ENCODE results near the gene LIPC.

The LIPC gene

DNA sequence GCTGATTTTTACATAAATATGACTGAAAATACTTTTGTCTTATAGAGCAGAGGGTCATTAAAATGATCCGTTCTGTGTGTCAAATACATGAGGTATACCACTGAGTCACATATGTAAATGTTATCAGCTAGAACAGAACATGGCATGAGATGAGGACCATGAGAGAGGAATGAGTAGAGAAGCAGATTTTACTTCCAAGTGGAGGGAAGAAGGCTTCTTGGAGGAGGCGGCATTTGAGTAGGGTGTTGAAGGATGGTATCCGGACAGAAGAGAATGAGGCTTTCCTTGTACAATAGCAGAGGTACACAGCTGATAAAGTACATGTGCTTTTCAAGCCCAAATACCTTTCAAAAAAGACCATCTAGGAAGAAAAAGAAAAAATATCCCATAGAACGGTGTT lies 4.8 kb downstream of the LIPC start:
- no peak for DNase-seq (ENCODE audit: low read depth in 2 of 2)

DNA sequence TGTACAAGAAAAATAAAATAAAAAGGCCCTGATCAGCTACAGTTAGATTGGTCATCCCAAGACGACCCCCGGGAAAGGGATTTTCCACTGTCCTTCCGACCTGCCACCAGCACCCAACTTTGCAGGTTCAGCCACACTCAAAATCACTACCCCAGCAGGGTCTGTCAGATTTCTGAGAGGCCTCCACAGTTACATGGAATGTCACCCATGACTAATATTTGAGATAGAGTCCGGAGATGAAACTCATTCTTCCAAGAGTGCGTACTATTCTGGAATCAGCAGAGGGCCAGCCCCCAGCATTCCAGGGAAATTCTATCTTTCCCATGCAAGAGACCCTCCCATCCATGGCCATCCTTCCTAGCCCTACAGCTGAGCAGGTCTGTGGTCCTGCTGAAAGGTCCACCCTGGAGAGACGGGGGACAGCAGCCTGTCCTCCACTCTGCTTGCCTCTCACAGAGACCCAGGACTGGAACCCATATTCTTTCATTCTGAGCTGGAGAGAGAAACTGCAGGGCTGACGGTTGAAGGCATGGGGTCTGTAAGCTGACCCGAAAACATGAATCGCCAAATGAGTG lies 5.8 kb downstream of the LIPC start:
- DNase-seq (ENCODE audit: low read depth in 2 of 2), result no peak

GRCh38 chr15:58438111-58438510 lies 6.3 kb downstream of the LIPC start:
- no peak for DNase-seq (ENCODE audit: low read depth in 2 of 2)

DNA sequence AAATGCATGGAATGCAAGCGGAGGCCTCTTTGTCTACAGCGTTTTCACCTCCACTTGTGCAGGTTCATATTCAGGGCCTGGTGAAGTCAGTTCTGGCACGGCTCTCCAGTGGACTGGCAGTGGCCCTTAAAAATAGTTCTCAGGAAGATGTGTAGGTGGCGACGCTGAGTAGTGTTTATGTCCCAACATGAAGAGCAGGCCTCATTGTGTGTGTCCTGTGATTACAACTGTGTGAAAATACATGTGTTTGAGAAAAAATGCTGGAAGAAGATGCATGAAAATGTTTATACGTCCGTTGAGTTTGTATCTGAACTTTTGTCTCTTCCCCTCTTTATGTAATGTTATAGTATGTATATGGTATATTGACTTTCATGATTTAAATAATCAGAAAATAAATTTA lies 7.2 kb downstream of the LIPC start:
- peak in 1 of 2 donors; percentile 10 for DNase-seq (ENCODE audit: low read depth in 2 of 2)

DNA sequence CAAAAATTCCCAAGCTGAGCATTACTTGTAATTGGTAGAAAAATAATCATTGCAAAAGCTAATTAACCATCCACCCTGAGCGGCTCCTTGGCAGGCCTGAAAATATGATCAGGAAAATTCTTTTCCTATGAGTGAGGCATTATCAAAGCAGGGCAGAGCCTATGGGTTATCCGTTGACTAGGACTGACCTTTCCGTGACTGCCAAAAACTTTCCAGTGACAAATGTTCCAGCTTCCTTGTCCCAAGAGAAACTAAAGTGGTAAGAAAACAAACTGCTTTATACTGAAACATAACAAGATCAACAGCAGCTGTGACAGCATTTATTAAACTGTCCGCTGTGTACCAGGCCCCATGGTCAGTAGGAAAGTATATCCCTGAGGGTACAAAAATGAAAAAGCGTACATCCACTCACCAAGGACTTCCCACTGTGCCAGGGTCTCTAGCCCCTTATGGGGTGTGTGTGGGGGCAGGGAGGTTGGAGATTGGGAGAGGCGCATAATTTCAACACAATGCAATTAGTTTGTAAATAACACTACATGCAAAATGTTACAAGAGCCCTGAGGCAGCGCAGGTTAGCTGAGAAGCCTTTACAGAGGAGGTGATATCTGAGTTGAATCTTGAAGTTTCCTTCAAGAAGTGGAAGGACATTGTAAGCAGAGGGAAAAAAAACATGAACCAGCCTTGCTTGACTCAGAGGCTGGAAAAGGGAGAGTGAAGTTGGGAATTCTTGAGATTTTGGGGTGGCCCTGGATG lies 8.5 kb downstream of the LIPC start:
- no peak for DNase-seq (ENCODE audit: low read depth in 2 of 2)

- DNase-seq (ENCODE audit: low read depth in 2 of 2), result no peak
Measured at GRCh38 chr15:58440922-58441321, 9.1 kb downstream of the LIPC start.

- no peak for DNase-seq (ENCODE audit: low read depth in 2 of 2)
Measured at GRCh38 chr15:58441376-58442070, 9.7 kb downstream of the LIPC start.

GRCh38 chr15:58442122-58442521 lies 10.3 kb downstream of the LIPC start:
- DNase-seq (ENCODE audit: low read depth in 2 of 2), result no peak

DNA sequence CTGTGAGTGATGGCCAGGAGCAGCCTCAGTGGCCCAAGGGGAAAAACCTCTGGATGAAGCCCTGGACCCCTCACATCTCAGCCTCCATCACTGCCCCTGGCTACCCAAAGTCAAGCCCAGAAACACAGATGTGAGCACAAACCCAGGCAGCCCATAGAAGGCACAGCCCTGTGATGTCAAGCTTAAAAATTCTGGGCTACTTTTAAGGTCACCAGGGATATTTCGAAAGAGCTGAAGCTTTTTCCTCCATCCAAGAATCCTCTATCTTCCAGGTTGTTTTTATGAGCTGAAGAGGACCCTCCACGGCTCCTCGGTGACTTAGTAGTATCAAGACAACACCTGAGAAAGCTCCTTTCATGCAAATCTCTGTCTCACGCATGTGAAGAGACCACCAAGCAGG lies 11.5 kb downstream of the LIPC start:
- no peak for DNase-seq (ENCODE audit: low read depth in 2 of 2)

- no peak for DNase-seq (ENCODE audit: low read depth in 2 of 2)
Measured at GRCh38 chr15:58444056-58444455, 12.3 kb downstream of the LIPC start.

DNA sequence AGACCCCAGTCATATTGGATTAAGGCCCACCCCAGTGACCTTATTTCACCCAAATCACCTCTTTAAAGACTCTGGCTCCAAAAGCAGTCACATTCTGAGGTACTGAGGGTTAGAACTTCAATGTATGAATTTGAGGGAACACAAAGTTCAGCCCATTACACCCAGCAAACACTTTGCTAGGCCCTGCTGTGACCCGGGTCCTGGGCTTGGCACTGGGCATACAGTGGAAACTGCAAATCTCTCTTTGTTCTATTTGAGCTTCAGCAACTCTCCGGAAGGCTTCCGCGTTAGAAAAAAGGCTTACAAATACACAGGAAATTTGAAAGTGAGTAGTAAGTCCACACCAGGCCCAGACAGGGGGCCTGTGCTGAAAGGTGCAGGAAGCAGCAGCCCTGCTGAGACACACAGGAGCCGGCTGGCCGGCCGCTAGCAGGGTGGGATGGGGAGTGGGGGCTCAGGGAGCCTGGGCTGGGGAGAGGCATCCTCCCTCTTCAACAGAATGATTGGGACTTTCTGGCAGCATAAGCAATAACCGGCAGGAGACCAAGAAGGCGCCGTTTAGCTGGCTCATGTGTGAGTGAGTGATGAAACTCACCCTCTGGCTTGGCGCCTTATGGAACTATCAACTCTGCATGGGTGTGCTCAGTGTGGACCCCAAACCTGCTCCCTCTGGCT lies 13.0 kb downstream of the LIPC start:
- no peak for DNase-seq (ENCODE audit: low read depth in 2 of 2)

DNA sequence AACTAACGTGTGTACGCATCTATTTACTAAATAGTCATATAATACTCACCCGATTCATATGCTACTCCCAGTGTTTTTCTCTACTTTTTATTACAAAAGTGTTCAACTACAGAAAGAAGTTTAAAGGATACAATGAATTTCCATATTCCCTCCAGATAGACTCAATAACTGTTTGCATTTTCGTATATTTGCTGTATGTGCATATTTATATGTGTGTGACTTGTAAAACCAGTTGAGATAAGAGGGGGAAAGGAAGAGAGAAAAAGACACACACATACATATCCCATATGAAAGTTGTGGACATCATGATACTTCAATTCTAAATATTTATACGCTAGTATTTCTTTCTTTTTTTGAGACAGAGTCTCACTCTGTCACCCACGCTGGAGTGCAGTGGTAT lies 14.1 kb downstream of the LIPC start:
- DNase-seq (ENCODE audit: low read depth in 2 of 2), result no peak

- DNase-seq (ENCODE audit: low read depth in 2 of 2), result no peak
Measured at GRCh38 chr15:58446521-58446920, 14.7 kb downstream of the LIPC start.

DNA sequence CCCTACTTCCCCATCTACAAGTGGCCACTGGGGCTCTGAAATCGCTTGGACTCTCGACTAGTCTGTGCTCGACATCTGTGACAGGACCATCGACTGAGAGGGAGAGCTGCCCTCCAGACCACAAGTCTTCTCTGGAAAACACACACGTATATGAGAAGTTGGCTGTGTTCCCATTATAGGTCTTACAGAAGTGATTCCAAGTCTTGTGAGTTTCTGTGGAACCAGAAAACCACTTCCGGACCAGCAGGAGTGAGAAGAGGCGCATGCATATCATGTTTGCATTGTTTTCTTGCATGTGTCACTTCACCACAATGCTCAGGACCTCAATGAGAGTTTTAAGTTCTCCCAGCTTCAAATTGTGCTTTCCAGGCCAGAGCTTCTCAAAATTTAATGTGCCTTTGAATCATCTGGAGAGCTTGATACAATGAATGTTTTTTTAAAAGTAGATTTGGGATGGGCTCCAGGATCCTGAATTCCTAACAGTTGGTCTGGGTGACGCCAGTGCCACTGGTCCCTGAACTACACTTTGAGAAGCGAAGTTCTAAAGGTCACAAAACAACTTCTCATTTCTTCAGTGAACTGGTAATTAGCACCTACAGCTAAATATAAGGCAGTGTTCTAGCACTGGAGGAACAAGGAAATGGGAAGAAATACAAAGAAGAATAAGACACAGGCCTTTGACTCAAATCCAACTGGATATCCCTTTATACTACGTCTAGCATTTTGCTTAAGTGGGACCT lies 15.7 kb downstream of the LIPC start:
- no peak for DNase-seq (ENCODE audit: low read depth in 2 of 2)

DNA sequence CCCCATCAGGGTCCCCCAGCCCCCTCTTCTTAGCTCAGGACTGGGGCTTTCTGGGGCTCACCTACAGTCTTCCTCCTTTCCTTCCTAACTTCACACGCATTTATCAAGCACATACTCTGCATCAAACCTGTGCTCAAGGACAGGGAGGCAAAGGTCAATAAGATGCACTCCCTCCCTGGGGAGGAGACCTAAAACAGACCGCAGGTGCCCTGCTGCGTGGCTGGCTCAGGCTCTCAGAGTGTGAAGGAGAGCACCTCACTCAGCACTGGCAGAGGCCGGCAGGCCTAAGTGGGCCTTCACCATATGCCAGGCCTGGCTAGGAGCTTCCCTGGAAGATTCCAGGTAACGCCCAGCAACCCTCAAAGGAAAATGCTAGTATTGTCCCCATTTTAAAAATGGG lies 16.5 kb downstream of the LIPC start:
- DNase-seq (ENCODE audit: low read depth in 2 of 2), result no peak

- no peak for DNase-seq (ENCODE audit: low read depth in 2 of 2)
Measured at GRCh38 chr15:58448906-58449305, 17.1 kb downstream of the LIPC start.

- no peak for DNase-seq (ENCODE audit: low read depth in 2 of 2)
Measured at GRCh38 chr15:58451826-58452225, 20.0 kb downstream of the LIPC start.

- no peak for DNase-seq (ENCODE audit: low read depth in 2 of 2)
Measured at GRCh38 chr15:58452775-58453174, 21.0 kb downstream of the LIPC start.

- peak in 1 of 2 donors; percentile 19 for DNase-seq (ENCODE audit: low read depth in 2 of 2)
Measured at GRCh38 chr15:58453931-58454793, 22.4 kb downstream of the LIPC start.

DNA sequence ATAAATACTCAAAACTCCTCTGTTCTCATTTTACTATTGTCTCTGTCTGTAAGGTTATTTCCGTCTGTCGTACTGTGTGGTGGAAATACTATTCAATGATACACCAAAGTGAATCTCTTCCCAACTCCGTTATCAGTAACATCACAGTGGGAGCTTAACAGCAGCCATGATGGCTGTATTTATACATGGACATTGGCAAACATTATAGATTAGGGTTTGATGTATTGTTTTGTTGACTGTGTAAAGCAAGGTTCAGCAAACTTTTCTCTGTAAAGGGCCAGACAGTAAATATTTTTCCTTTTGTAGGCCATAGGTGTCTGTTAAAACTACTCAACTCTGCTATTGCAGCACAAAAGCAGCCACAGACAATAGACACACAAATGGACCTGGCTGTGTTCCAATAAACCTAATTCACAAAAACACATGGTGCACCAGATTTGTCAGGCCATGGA lies 23.2 kb downstream of the LIPC start:
- DNase-seq (ENCODE audit: low read depth in 2 of 2), result no peak

GRCh38 chr15:58457466-58457965 lies 25.7 kb downstream of the LIPC start:
- no peak for DNase-seq (ENCODE audit: low read depth in 2 of 2)

Measured in stimulated activated CD8-positive, alpha-beta memory T cell treated with anti-CD3 and anti-CD28 coated beads, Interleukin-15, amount 100 ng/mL, for 4 hours (primary cell).